A549 treated with AZD9567 at 1 μM for 4 hours (cell line): ENCODE data around the gene GUCA2B. TPM values are rescaled to one million over a fixed set of nuclear protein-coding genes. Genes with fewer than 3 reads are reported as not detected.

ENCODE experiments used
- total RNA-seq: library from RNA; stranded (reverse); fragments of 200-300 nt; extraction: Qiagen RNA extraction; gene quantifications from 5 replicates; pipeline ENCODE4 v1.2.3, GENCODE V29; 2022; ENCODE audit not compliant: insufficient read depth

Gene GUCA2B
- 0.16 TPM in 2 of 5 replicates, not detected in the others for total RNA-seq

GRCh38 chr1:42152907-42153600 lies at the start of gene GUCA2B:
TSS of gene GUCA2B (plus strand) at chr1:42153410. CDS start at chr1:42153451, 41 bp downstream.

GRCh38 chr1:42164551-42165420 lies 11.6 kb downstream of the GUCA2B start, which contains the start of gene GUCA2A:
TSS of gene GUCA2A (minus strand) at chr1:42164745. CDS start at chr1:42164712, 33 bp downstream.

Other genes starting within 250 kb of the GUCA2B start
- 2.0 to 4.0 TPM (median 2.4 TPM) in 5 replicates for gene HIVEP3, start 234.5 kb upstream of the GUCA2B start, total RNA-seq
- not detected in 5 replicates for gene GUCA2A, start 11.3 kb downstream of the GUCA2B start, total RNA-seq
- 16.7 to 20.7 TPM (median 17.8 TPM) in 5 replicates for gene FOXJ3, start 181.8 kb downstream of the GUCA2B start, total RNA-seq
- gene RIMKLA, start 227.4 kb downstream of the GUCA2B start, total RNA-seq = 0.49 to 1.4 TPM (median 1.1 TPM) in 5 replicates